BE2C (cell line): Measurements from ENCODE around the gene RPL36AL.

Source experiments
- DNase-seq: peaks from one replicate; pipeline ENCODE4 v3.0.0-alpha.2; 2020
- H3K27me3 ChIP-seq: fragments of 250-450 bp; sonication (Bioruptor Pico); 2 replicates; pipeline ENCODE4 v1.5.1; 2020; ENCODE audit warnings: mild to moderate bottlenecking
- H3K36me3 ChIP-seq: fragments of 250-450 bp; sonication (Bioruptor Pico); 2 replicates; pipeline ENCODE4 v1.5.1; 2020; ENCODE audit warnings: mild to moderate bottlenecking
- H3K4me1 ChIP-seq: fragments of 250-450 bp; sonication (Bioruptor Pico); 2 replicates; pipeline ENCODE4 v1.5.1; 2020
- H3K4me3 ChIP-seq: 2 replicates; pipeline ENCODE4 v1.5.1; 2011; ENCODE audit warnings: low read depth, low read length
- H3K9me3 ChIP-seq: fragments of 250-450 bp; sonication (Bioruptor Pico); 2 replicates; pipeline ENCODE4 v1.5.1; 2020
- CTCF ChIP-seq: IDR thresholded peaks from 2 replicates; pipeline ENCODE4 v1.5.1; 2012; ENCODE audit warnings: mild to moderate bottlenecking, low read depth, low read length

Gene RPL36AL

GRCh38 chr14:49633640-49634546 lies 13.5 kb upstream of the RPL36AL start:
- H3K4me1 ChIP-seq, result no peaks in the 10 kb centered on the region
- TF ChIP-seq CTCF, result peak; percentile 76
- H3K27me3 ChIP-seq, result no peaks in the 10 kb centered on the region
- DNase-seq, result peak; percentile 97
- H3K36me3 ChIP-seq, result peaks cover 23% of the 10 kb centered on the region
- peak overlapping the region; percentile 100 for H3K4me3 ChIP-seq
- no peaks in the 10 kb centered on the region for H3K9me3 ChIP-seq

GRCh38 chr14:49623941-49624839 lies 3.8 kb upstream of the RPL36AL start:
- no peak for DNase-seq
- peaks cover 38% of the 10 kb centered on the region for H3K36me3 ChIP-seq
- no peaks in the 10 kb centered on the region for H3K4me1 ChIP-seq
- no peaks in the 10 kb centered on the region for H3K9me3 ChIP-seq
- no peaks in the 10 kb centered on the region for H3K27me3 ChIP-seq
- no peak overlapping the region; the same call in 1 of the 2 replicates for H3K4me3 ChIP-seq
- no peak for TF ChIP-seq CTCF

- TF ChIP-seq CTCF, result no peak
- Histone ChIP-seq H3K27me3 (no peaks in the 10 kb centered on the region), H3K9me3 (no peaks in the 10 kb centered on the region), H3K36me3 (peaks cover 46% of the 10 kb centered on the region), H3K4me1 (no peaks in the 10 kb centered on the region), H3K4me3 (peak overlapping the region; percentile 91)
- no peak for DNase-seq
These were observed 3.0 kb upstream of the RPL36AL start for GRCh38 chr14:49623387-49623786.

- H3K27me3 ChIP-seq, result no peaks in the 10 kb centered on the region
- DNase-seq, result no peak
- peaks cover 50% of the 10 kb centered on the region for H3K36me3 ChIP-seq
- peak overlapping the region; percentile 91 for H3K4me3 ChIP-seq
- no peaks in the 10 kb centered on the region for H3K9me3 ChIP-seq
- no peaks in the 10 kb centered on the region for H3K4me1 ChIP-seq
- TF ChIP-seq CTCF, result no peak
These were observed 1.7 kb upstream of the RPL36AL start for GRCh38 chr14:49622022-49622607.

- peak; percentile 80 for DNase-seq
- Histone ChIP-seq H3K36me3 (peaks cover 47% of the 10 kb centered on the region), H3K27me3 (no peaks in the 10 kb centered on the region), H3K4me3 (peak overlapping the region; percentile 91), H3K4me1 (no peaks in the 10 kb centered on the region), H3K9me3 (no peaks in the 10 kb centered on the region)
- TF ChIP-seq CTCF, result no peak; the same call in 1 of the 2 replicates
These were observed 872 bp upstream of the RPL36AL start for GRCh38 chr14:49621114-49621881.
